ENCODE data around the gene CPE.
"Not testable (repeated sequence)": the region's sequence is repeated elsewhere in the genome, so short reads cannot be mapped to it uniquely, and the experiment has no call there.

CPE gene

DNA sequence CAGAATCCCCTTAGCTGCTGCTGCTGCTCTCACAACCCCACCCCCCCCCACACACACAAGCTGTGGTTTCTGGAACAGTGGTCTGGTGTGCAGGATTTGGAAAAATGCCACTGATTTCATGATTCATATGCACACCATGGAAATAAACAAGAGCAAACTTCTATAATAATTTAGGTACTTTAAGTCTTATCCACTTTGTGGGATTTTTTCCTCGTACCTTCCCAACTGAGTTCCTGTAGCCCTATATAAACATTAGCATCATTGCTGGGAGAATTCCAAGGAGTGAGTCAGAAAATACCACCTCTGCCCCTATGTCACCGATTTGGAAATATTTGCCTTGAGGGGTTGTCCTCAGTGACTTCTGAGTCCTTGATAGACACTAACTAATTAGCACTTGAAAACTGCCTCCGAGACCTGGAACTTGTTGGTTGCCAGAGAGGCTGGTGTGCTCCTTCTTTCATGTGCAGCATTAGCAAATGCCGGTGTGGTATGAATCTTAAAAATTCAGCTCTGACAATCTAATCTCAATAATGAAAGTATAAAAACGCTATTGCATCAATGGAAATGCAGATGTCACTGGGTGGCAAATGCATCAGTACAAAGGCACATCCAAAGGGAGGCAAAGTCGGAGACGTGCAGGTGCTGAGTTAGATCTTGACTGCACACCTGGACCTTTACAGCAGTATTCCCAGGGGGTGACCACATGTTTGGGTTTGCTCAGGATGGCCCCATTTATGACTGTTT is 61.8 kb downstream of the CPE start:
- TF ChIP-seq CTCF (conservative IDR thresholded peaks at IDR 0.05; ENCODE audit: low read depth), result no peak
- peak; percentile 73 for DNase-seq (ENCODE audit: low spot score)
- H3K27ac ChIP-seq, result no peak overlapping the region
- POLR2A ChIA-PET (ENCODE audit: low non-redundant PET), result no interaction called here
- CTCF ChIA-PET, result no interaction called here

DNA sequence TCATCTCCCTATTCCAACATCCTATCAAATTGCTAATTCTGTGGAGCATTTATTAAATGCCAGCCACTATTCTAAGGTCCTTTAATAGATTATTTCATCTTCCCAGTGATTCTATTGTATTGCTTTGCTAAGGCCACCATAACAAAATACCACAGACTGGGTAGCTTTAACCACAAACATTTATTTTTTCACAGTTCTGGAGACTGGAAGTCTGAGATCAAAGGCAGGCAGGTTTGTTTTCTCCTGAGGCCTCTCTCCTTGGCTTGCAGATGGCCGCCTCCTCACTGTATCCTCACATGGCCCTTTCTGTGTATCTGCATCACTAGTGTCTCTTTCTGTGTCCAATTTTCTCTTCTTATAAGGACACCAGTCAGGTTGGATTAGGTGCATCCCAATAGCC is 64.5 kb downstream of the CPE start:
- CTCF ChIA-PET, result no interaction called here
- H3K27ac ChIP-seq, result no peak overlapping the region
- TF ChIP-seq CTCF (conservative IDR thresholded peaks at IDR 0.05; ENCODE audit: low read depth), result no peak
- POLR2A ChIA-PET (ENCODE audit: low non-redundant PET), result no interaction called here
- no peak for DNase-seq (ENCODE audit: low spot score)

DNA sequence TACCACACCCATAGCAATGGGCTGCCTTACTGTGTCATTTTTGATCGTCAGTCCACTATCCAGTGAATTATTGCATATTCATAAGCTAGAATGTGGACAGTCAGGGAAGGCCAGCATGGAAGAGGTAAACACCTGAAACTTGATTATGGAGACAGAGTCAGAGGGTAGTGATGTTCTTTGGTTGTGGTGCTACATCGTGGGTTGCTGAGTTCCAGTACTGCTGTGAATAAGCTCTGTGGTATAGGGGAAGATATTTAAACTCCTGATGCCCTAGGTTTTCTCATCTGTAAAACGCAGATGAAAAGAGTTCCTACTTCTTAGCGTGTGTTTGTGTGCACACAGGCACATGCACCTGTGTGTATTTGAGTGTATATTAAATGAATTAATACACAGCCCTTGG is 69.9 kb downstream of the CPE start:
- ChIA-PET POLR2A (ENCODE audit: low non-redundant PET) (no interaction called here), CTCF (interaction anchor here (0.6 kb wide), 1 partner anchor 556 kb away, joined by 4 read pairs; no protein-coding TSS in a partner anchor)
- no peak for TF ChIP-seq CTCF (conservative IDR thresholded peaks at IDR 0.05; ENCODE audit: low read depth)
- no peak for DNase-seq (ENCODE audit: low spot score)
- no peak overlapping the region for H3K27ac ChIP-seq

GRCh38 chr4:165449333-165449732 is 70.5 kb downstream of the CPE start:
- no peak for TF ChIP-seq CTCF (conservative IDR thresholded peaks at IDR 0.05; ENCODE audit: low read depth)
- CTCF ChIA-PET, result interaction anchor here (0.6 to 0.8 kb wide), 2 partner anchors 336 to 555 kb away, joined by 3 to 4 read pairs; partner anchors contain the start of gene TMEM192
- POLR2A ChIA-PET (ENCODE audit: low non-redundant PET), result no interaction called here
- DNase-seq (ENCODE audit: low spot score), result no peak
- H3K27ac ChIP-seq, result no peak overlapping the region

DNA sequence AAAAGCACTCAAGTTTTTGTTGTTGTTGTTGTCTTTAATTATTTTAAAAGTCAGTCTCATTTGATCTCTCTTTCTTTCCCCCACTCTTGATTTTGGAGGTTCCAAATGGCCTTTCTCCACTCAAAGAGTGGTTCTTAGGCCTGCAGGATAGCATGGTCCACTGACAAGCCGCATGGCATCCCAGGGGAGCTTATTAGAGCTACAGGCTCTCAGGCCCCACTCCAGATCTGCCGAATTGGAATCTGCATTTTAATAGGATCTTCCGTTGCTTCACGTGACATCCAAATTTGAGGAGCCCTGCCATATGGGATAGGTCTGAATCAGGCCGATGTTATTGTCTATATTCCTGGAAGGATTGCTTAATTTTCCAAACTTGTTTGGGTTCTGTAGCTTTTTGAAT is 72.1 kb downstream of the CPE start:
- no peak for TF ChIP-seq CTCF (conservative IDR thresholded peaks at IDR 0.05; ENCODE audit: low read depth)
- DNase-seq (ENCODE audit: low spot score), result no peak
- CTCF ChIA-PET, result no interaction called here
- POLR2A ChIA-PET (ENCODE audit: low non-redundant PET), result no interaction called here
- H3K27ac ChIP-seq, result no peak overlapping the region

- POLR2A ChIA-PET (ENCODE audit: low non-redundant PET); H3K27ac ChIP-seq; DNase-seq (ENCODE audit: low spot score): not testable (repeated sequence)
- CTCF ChIA-PET, result interaction anchor here (0.6 to 0.9 kb wide), 4 partner anchors 77 to 714 kb away, joined by 3 to 8 read pairs (median 3); no protein-coding TSS in a partner anchor
Observed at GRCh38 chr4:165453140-165453539, 74.3 kb downstream of the CPE start.

- CTCF ChIA-PET, result interaction anchor here (0.7 kb wide), 1 partner anchor 323 kb away, joined by 3 read pairs; no protein-coding TSS in a partner anchor
Observed at GRCh38 chr4:165454426-165454825, 75.6 kb downstream of the CPE start.

More at GRCh38 chr4:165454426-165454825, 75.6 kb downstream of the CPE start:
- DNase-seq (ENCODE audit: low spot score), result peak; percentile 15
- no peak for TF ChIP-seq CTCF (conservative IDR thresholded peaks at IDR 0.05; ENCODE audit: low read depth)
- H3K27ac ChIP-seq, result no peak overlapping the region
- POLR2A ChIA-PET (ENCODE audit: low non-redundant PET), result no interaction called here

Measured in RWPE1 (cell line).